ENCODE measurements around the gene DCD.

The DCD gene

DNA sequence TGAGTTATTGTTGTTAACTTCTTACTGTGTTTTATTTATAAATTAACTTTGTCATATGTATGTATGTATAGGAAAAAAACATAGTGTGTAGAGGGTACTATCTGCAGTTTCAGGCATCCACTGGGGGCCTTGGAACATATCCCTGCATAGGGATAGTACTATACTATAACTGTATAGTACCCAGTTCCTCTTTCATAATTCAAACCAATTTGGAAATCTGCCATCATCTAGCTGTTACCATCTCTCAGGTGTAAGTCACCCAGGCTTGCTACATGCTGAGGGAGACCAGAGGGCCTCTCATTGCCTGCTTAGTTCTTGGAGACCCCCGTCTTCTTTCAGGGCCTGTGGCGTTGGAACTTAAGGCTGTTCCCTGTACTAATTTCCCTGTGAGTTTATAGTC, 12.9 kb upstream of the DCD start:
- Histone ChIP-seq H3K27me3 (ENCODE audit: insufficient read depth, low read length) (no peaks in the 10 kb centered on the region), H2AK5ac (ENCODE audit: low read length) (no peak overlapping the region), H3K4me3 (ENCODE audit: low read depth, low read length) (no peak overlapping the region), H2BK5ac (ENCODE audit: low read depth, low read length, poor library complexity) (no peak overlapping the region), H3K9ac (ENCODE audit: low read length) (no peak overlapping the region), H3K18ac (ENCODE audit: low read length) (no peak overlapping the region), H3K4ac (ENCODE audit: low read depth, low read length) (no peak overlapping the region), H2BK12ac (ENCODE audit: low read length) (no peak overlapping the region), H3K27ac (ENCODE audit: low read depth, low read length) (no peak overlapping the region), H4K8ac (ENCODE audit: low read depth, low read length) (no peak overlapping the region), H3K4me1 (ENCODE audit: control insufficient read depth in 1 of 2, insufficient read depth in 2 of 2, low read length in 2 of 2) (no peaks in the 10 kb centered on the region), H2AFZ (ENCODE audit: insufficient read depth, low read length, poor library complexity) (no peak overlapping the region), H3K36me3 (ENCODE audit: control insufficient read depth in 1 of 2, insufficient read depth in 2 of 2, low read length in 2 of 2) (no peaks in the 10 kb centered on the region), H3K14ac (ENCODE audit: low read length) (no peak overlapping the region), H3K23ac (ENCODE audit: low read length) (no peak overlapping the region), H3K79me2 (ENCODE audit: control insufficient read depth, insufficient read depth, low read length, poor library complexity) (no peaks in the 10 kb centered on the region), H3K4me2 (ENCODE audit: low read length) (no peak overlapping the region), H4K12ac (ENCODE audit: low read depth, low read length) (no peak overlapping the region), H4K91ac (ENCODE audit: low read depth, low read length) (no peak overlapping the region), H3K79me1 (ENCODE audit: low read length) (no peaks in the 10 kb centered on the region), H3K9me3 (ENCODE audit: insufficient read depth, low read depth, low read length) (no peaks in the 10 kb centered on the region), H2BK120ac (ENCODE audit: insufficient read depth, low read length, poor library complexity) (no peak overlapping the region)
- no CpG with 5 or more reads among the region's 2 CpGs for WGBS (ENCODE audit: extremely low coverage, insufficient coverage, insufficient read length)
- no peak for DNase-seq

DNA sequence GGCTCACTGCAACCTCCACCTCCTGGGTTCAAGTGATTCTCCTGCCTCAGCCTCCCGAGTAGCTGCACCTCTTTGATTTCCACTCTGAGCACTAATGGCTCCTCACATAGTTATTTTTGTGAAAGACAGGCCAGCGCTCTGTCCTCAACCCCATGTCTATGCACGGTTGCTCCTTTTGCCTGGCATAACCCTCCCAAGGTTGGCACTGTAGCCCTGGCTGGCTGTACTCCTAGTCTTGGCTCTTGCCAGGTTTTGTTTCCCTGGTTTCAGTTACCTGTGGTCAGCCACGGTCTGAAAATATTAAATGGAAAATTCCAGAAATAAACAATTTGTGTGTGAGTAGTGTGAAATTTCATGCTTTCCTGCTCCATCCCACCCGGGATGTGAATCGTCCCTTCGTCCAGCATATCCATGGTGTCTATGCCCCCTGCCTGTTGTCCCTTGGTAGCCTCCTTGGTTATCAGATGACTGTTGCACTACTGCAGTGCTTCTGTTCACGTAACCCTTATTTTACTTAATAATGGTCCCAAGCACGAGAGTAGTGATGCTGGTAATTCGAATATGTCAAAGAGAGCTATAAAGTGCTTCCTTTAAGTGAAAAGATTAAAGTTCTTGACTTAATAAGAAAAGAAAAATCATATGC, 12.3 kb upstream of the DCD start:
- WGBS (ENCODE audit: extremely low coverage, insufficient coverage, insufficient read length): no CpG with 5 or more reads among the region's 10 CpGs

DNA sequence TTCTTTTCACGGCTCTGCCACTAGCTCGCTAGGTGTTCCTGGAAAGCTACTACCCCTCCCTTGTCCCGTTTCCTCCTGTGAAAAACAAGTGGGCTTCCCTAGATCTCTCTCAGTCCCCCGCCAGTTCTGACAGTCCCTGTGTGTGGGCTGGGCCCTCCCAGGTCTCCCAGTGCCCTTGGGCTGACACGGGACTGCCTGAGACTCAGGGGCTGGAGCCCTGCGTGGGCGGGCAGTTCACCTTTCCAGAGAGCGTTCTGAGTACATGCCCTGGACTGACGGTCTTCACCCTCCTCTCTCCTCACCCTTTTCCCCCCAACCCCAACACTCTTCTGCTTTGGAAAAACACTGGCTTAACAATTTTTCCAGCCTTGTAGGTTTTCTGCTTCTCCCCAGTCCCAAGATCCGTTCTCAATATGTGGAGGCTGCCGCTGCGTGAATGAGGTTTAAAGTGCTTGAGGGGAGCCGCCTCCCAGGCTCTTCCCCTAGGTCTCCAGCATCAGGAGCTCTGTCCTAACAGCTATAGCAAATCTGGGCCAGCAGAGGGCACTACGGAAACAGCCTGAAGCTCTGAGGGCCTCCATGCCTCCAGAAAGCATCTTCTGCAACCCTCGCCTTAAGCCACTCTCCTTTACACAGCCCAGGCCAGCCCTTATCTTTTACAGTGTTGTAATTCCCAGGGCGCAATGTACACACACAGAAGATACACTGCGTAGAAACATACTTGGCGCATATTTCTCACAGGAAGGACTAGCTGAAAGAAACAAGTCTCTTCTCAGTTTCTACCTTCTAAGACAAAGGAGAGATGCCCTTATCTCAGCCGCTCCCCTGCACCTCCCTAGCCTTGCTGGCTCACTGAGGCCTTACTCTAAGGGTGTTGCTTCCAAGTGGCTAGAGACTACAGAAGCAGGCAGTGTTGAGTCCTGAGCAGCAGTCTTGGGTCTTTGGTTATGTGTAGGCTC, 10.4 kb upstream of the DCD start:
- no peaks in the 10 kb centered on the region for H3K4me1 ChIP-seq (ENCODE audit: control insufficient read depth in 1 of 2, insufficient read depth in 2 of 2, low read length in 2 of 2)

More for the DNA sequence above, 12.3 kb upstream of the DCD start:
- no peaks in the 10 kb centered on the region for H3K4me1 ChIP-seq (ENCODE audit: control insufficient read depth in 1 of 2, insufficient read depth in 2 of 2, low read length in 2 of 2)
- H4K12ac ChIP-seq (ENCODE audit: low read depth, low read length): no peak overlapping the region
- H3K14ac ChIP-seq (ENCODE audit: low read length): no peak overlapping the region
- no peak overlapping the region for H2BK5ac ChIP-seq (ENCODE audit: low read depth, low read length, poor library complexity)
- H3K9me3 ChIP-seq (ENCODE audit: insufficient read depth, low read depth, low read length): no peaks in the 10 kb centered on the region
- H4K91ac ChIP-seq (ENCODE audit: low read depth, low read length): no peak overlapping the region
- no peak overlapping the region for H2AFZ ChIP-seq (ENCODE audit: insufficient read depth, low read length, poor library complexity)
- no peak overlapping the region for H3K4me2 ChIP-seq (ENCODE audit: low read length)
- H3K79me1 ChIP-seq (ENCODE audit: low read length): no peaks in the 10 kb centered on the region
- H3K9ac ChIP-seq (ENCODE audit: low read length): no peak overlapping the region
- no peaks in the 10 kb centered on the region for H3K79me2 ChIP-seq (ENCODE audit: control insufficient read depth, insufficient read depth, low read length, poor library complexity)
- H3K23ac ChIP-seq (ENCODE audit: low read length): no peak overlapping the region
- no peak overlapping the region for H3K4ac ChIP-seq (ENCODE audit: low read depth, low read length)
- no peak overlapping the region for H2AK5ac ChIP-seq (ENCODE audit: low read length)
- DNase-seq: no peak
- no peak overlapping the region for H3K4me3 ChIP-seq (ENCODE audit: low read depth, low read length)
- H2BK120ac ChIP-seq (ENCODE audit: insufficient read depth, low read length, poor library complexity): no peak overlapping the region
- no peak overlapping the region for H3K18ac ChIP-seq (ENCODE audit: low read length)
- H4K8ac ChIP-seq (ENCODE audit: low read depth, low read length): no peak overlapping the region
- no peak overlapping the region for H3K27ac ChIP-seq (ENCODE audit: low read depth, low read length)
- H3K36me3 ChIP-seq (ENCODE audit: control insufficient read depth in 1 of 2, insufficient read depth in 2 of 2, low read length in 2 of 2): no peaks in the 10 kb centered on the region
- no peak overlapping the region for H2BK12ac ChIP-seq (ENCODE audit: low read length)
- no peaks in the 10 kb centered on the region for H3K27me3 ChIP-seq (ENCODE audit: insufficient read depth, low read length)

DNA sequence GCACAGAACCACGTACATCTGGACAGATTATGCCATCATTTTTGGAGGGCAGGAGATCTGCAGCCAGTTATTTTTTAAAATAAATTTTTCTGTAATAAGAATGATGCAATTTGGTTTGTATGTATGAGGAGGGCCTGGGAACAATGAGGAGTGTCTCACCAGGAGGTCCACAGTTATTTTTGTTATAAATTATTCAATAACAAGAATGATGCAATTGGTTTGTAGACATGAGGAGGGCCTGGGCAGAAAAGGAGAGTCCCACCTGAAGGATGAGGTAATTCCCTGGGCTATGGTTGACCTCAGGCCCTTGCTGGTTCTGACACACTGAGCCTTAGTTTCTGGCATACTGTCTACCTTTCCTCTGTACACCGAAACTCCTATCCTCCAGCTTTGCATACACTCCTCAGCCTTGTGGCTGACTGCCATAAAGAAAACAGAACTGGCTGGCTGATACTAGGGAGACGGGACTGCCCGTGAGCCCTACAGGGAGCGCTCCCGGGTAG, 9.0 kb upstream of the DCD start:
- no peak overlapping the region for H3K14ac ChIP-seq (ENCODE audit: low read length)
- no peak overlapping the region for H2BK12ac ChIP-seq (ENCODE audit: low read length)
- H3K18ac ChIP-seq (ENCODE audit: low read length): no peak overlapping the region
- H2AK5ac ChIP-seq (ENCODE audit: low read length): no peak overlapping the region
- no peak overlapping the region for H3K4ac ChIP-seq (ENCODE audit: low read depth, low read length)
- H3K27me3 ChIP-seq (ENCODE audit: insufficient read depth, low read length): no peaks in the 10 kb centered on the region
- peaks cover 1% of the 10 kb centered on the region for H3K9me3 ChIP-seq (ENCODE audit: insufficient read depth, low read depth, low read length)
- H2BK5ac ChIP-seq (ENCODE audit: low read depth, low read length, poor library complexity): no peak overlapping the region
- H2BK120ac ChIP-seq (ENCODE audit: insufficient read depth, low read length, poor library complexity): no peak overlapping the region
- no peaks in the 10 kb centered on the region for H3K36me3 ChIP-seq (ENCODE audit: control insufficient read depth in 1 of 2, insufficient read depth in 2 of 2, low read length in 2 of 2)
- no peak overlapping the region for H4K91ac ChIP-seq (ENCODE audit: low read depth, low read length)
- H4K8ac ChIP-seq (ENCODE audit: low read depth, low read length): no peak overlapping the region
- H3K4me2 ChIP-seq (ENCODE audit: low read length): no peak overlapping the region
- no peak overlapping the region for H3K4me3 ChIP-seq (ENCODE audit: low read depth, low read length)
- H4K12ac ChIP-seq (ENCODE audit: low read depth, low read length): no peak overlapping the region
- no peak for DNase-seq
- H3K23ac ChIP-seq (ENCODE audit: low read length): no peak overlapping the region
- no CpG with 5 or more reads among the region's 6 CpGs for WGBS (ENCODE audit: extremely low coverage, insufficient coverage, insufficient read length)
- no peaks in the 10 kb centered on the region for H3K79me1 ChIP-seq (ENCODE audit: low read length)
- no peak overlapping the region for H2AFZ ChIP-seq (ENCODE audit: insufficient read depth, low read length, poor library complexity)
- no peak overlapping the region for H3K9ac ChIP-seq (ENCODE audit: low read length)
- no peaks in the 10 kb centered on the region for H3K4me1 ChIP-seq (ENCODE audit: control insufficient read depth in 1 of 2, insufficient read depth in 2 of 2, low read length in 2 of 2)
- no peak overlapping the region for H3K27ac ChIP-seq (ENCODE audit: low read depth, low read length)
- H3K79me2 ChIP-seq (ENCODE audit: control insufficient read depth, insufficient read depth, low read length, poor library complexity): no peaks in the 10 kb centered on the region

More for the DNA sequence above, 10.4 kb upstream of the DCD start:
- Histone ChIP-seq H2AK5ac (ENCODE audit: low read length) (no peak overlapping the region), H3K79me2 (ENCODE audit: control insufficient read depth, insufficient read depth, low read length, poor library complexity) (no peaks in the 10 kb centered on the region), H3K79me1 (ENCODE audit: low read length) (no peaks in the 10 kb centered on the region), H3K4me2 (ENCODE audit: low read length) (no peak overlapping the region), H3K4ac (ENCODE audit: low read depth, low read length) (no peak overlapping the region), H3K36me3 (ENCODE audit: control insufficient read depth in 1 of 2, insufficient read depth in 2 of 2, low read length in 2 of 2) (no peaks in the 10 kb centered on the region), H2BK12ac (ENCODE audit: low read length) (no peak overlapping the region), H4K12ac (ENCODE audit: low read depth, low read length) (no peak overlapping the region), H3K4me3 (ENCODE audit: low read depth, low read length) (no peak overlapping the region), H2BK120ac (ENCODE audit: insufficient read depth, low read length, poor library complexity) (no peak overlapping the region), H4K8ac (ENCODE audit: low read depth, low read length) (no peak overlapping the region), H2BK5ac (ENCODE audit: low read depth, low read length, poor library complexity) (no peak overlapping the region), H2AFZ (ENCODE audit: insufficient read depth, low read length, poor library complexity) (no peak overlapping the region), H3K9ac (ENCODE audit: low read length) (no peak overlapping the region), H3K27me3 (ENCODE audit: insufficient read depth, low read length) (no peaks in the 10 kb centered on the region), H3K23ac (ENCODE audit: low read length) (no peak overlapping the region), H3K27ac (ENCODE audit: low read depth, low read length) (no peak overlapping the region), H3K9me3 (ENCODE audit: insufficient read depth, low read depth, low read length) (no peaks in the 10 kb centered on the region), H3K18ac (ENCODE audit: low read length) (no peak overlapping the region), H4K91ac (ENCODE audit: low read depth, low read length) (no peak overlapping the region), H3K14ac (ENCODE audit: low read length) (no peak overlapping the region)
- no CpG with 5 or more reads among the region's 19 CpGs for WGBS (ENCODE audit: extremely low coverage, insufficient coverage, insufficient read length)
- peak; percentile 94 to 98 for DNase-seq

Measured in trophoblast cell (in vitro differentiated cells and primary cell).